H9 (cell line): ENCODE results near the gene IMMP2L. TPM values are rescaled to one million over a fixed set of nuclear protein-coding genes. Genes with fewer than 3 reads are reported as not detected.

Source experiments
- DNase-seq: peaks from one replicate; pipeline ENCODE4 v3.0.0-alpha.2; 2017
- H2AFZ ChIP-seq: one replicate; pipeline ENCODE4 v1.6.1; 2013; ENCODE audit warnings: mild to moderate bottlenecking, low read length, control low read depth, moderate library complexity
- H2AK5ac ChIP-seq: 2 replicates; pipeline ENCODE4 v1.6.1; 2013; ENCODE audit warnings: low read length, control low read depth, mixed read lengths; ENCODE audit not compliant: insufficient read length
- H2BK120ac ChIP-seq: one replicate; pipeline ENCODE4 v1.6.1; 2013; ENCODE audit warnings: low read depth, mild to moderate bottlenecking, low read length, control low read depth, inconsistent platforms; ENCODE audit not compliant: poor library complexity, severe bottlenecking
- H2BK12ac ChIP-seq: 2 replicates; pipeline ENCODE4 v1.6.1; 2013; ENCODE audit warnings: low read length, control low read depth, mixed read lengths, low read depth; ENCODE audit not compliant: insufficient read length
- H2BK15ac ChIP-seq: 2 replicates; pipeline ENCODE4 v1.6.1; 2013; ENCODE audit warnings: low read depth, low read length, control low read depth
- H2BK20ac ChIP-seq: one replicate; pipeline ENCODE4 v1.6.1; 2013; ENCODE audit warnings: low read depth, mild to moderate bottlenecking, low read length, control low read depth, inconsistent platforms; ENCODE audit not compliant: poor library complexity, severe bottlenecking
- H2BK5ac ChIP-seq: 2 replicates; pipeline ENCODE4 v1.6.1; 2013; ENCODE audit warnings: low read length, control low read depth, mixed read lengths; ENCODE audit not compliant: insufficient read length
- H3K14ac ChIP-seq: 2 replicates; pipeline ENCODE4 v1.6.1; 2013; ENCODE audit warnings: low read length, control low read depth; ENCODE audit not compliant: insufficient read depth
- H3K18ac ChIP-seq: 2 replicates; pipeline ENCODE4 v1.6.1; 2013; ENCODE audit warnings: low read depth, mild to moderate bottlenecking, mixed read lengths, low read length, control low read depth; ENCODE audit not compliant: insufficient read length
- H3K23ac ChIP-seq: 2 replicates; pipeline ENCODE4 v1.6.1; 2013; ENCODE audit warnings: low read length, control low read depth, mixed read lengths, low read depth; ENCODE audit not compliant: insufficient read length
- H3K23me2 ChIP-seq: 2 replicates; pipeline ENCODE4 v1.6.1; 2013; ENCODE audit warnings: low read depth, mild to moderate bottlenecking, mixed read lengths, low read length, control low read depth; ENCODE audit not compliant: insufficient read length, poor library complexity, severe bottlenecking
- H3K27ac ChIP-seq: 2 replicates; pipeline ENCODE4 v1.5.1; 2013; ENCODE audit warnings: low read length, control low read depth, mixed read lengths, low read depth; ENCODE audit not compliant: insufficient read length
- H3K27me3 ChIP-seq: 2 replicates; pipeline ENCODE4 v1.6.1; 2013; ENCODE audit warnings: low read length, control low read depth, inconsistent platforms; ENCODE audit not compliant: insufficient read depth
- H3K4ac ChIP-seq: 2 replicates; pipeline ENCODE4 v1.6.1; 2013; ENCODE audit warnings: low read depth, mild to moderate bottlenecking, control low read depth, inconsistent platforms, low read length, moderate library complexity
- H3K4me1 ChIP-seq: 2 replicates; pipeline ENCODE4 v1.6.1; 2013; ENCODE audit warnings: low read length, control low read depth, inconsistent platforms; ENCODE audit not compliant: insufficient read depth
- H3K4me2 ChIP-seq: 2 replicates; pipeline ENCODE4 v1.6.1; 2013; ENCODE audit warnings: low read length, control low read depth, mixed read lengths; ENCODE audit not compliant: insufficient read length, insufficient read depth
- H3K56ac ChIP-seq: 2 replicates; pipeline ENCODE4 v1.6.1; 2013; ENCODE audit warnings: low read depth, mild to moderate bottlenecking, mixed read lengths, low read length, control low read depth; ENCODE audit not compliant: insufficient read length
- H3K79me1 ChIP-seq: 2 replicates; pipeline ENCODE4 v1.6.1; 2013; ENCODE audit warnings: low read depth, mild to moderate bottlenecking, moderate library complexity, low read length, control low read depth, inconsistent platforms; ENCODE audit not compliant: insufficient read depth, poor library complexity, severe bottlenecking
- H3K79me2 ChIP-seq: 2 replicates; pipeline ENCODE4 v1.6.1; 2013; ENCODE audit warnings: low read length, control low read depth, inconsistent platforms; ENCODE audit not compliant: insufficient read depth
- H3K9ac ChIP-seq: 2 replicates; pipeline ENCODE4 v1.6.1; 2013; ENCODE audit warnings: low read length, control low read depth, mixed read lengths; ENCODE audit not compliant: insufficient read length; ENCODE audit errors: extremely low read depth
- H3K9me3 ChIP-seq: one replicate; pipeline ENCODE4 v1.6.1; 2013; ENCODE audit warnings: low read depth, low read length, inconsistent platforms; ENCODE audit not compliant: control insufficient read depth
- H3T11ph ChIP-seq: one replicate; pipeline ENCODE4 v1.6.1; 2013; ENCODE audit warnings: mild to moderate bottlenecking, low read length, control low read depth, inconsistent platforms
- H4K20me1 ChIP-seq: one replicate; pipeline ENCODE4 v1.6.1; 2013; ENCODE audit not compliant: control insufficient read depth, insufficient read length, insufficient read depth
- H4K5ac ChIP-seq: 2 replicates; pipeline ENCODE4 v1.6.1; 2013; ENCODE audit warnings: low read depth, mild to moderate bottlenecking, mixed read lengths, low read length, control low read depth; ENCODE audit not compliant: insufficient read length
- H4K8ac ChIP-seq: replicated peaks from 2 replicates; pipeline ENCODE4 v1.6.1; 2013; ENCODE audit warnings: low read length, control low read depth, mixed read lengths, low read depth; ENCODE audit not compliant: insufficient read length
- H4K91ac ChIP-seq: 2 replicates; pipeline ENCODE4 v1.6.1; 2013; ENCODE audit warnings: low read depth, mild to moderate bottlenecking, moderate library complexity, mixed read lengths, low read length, control low read depth; ENCODE audit not compliant: insufficient read length
- H3K27ac Mint-ChIP-seq, 3 experiments: 2 replicates in 2 of 3; 3 replicates in 1 of 3; pipeline ENCODE4 v1.8.0; 2020 to 2021; ENCODE audit warnings: mixed read lengths in 3 of 3, mild to moderate bottlenecking in 1 of 3, moderate library complexity in 1 of 3
- H3K27me3 Mint-ChIP-seq: 2 replicates; pipeline ENCODE4 v1.8.0; 2021; ENCODE audit warnings: low read depth, mild to moderate bottlenecking, moderate library complexity, mixed read lengths
- H3K36me3 Mint-ChIP-seq, 3 experiments: 2 replicates in 2 of 3; 3 replicates in 1 of 3; pipeline ENCODE4 v1.8.0; 2020 to 2021; ENCODE audit warnings: low read depth in 3 of 3, mixed read lengths in 3 of 3; ENCODE audit not compliant: insufficient read depth in 1 of 3
- H3K4me1 Mint-ChIP-seq, 2 experiments: 2 replicates each; pipeline ENCODE4 v1.8.0; 2020; ENCODE audit warnings: mixed read lengths in 2 of 2
- H3K4me3 Mint-ChIP-seq, 2 experiments: 2 replicates in 1 of 2; 3 replicates in 1 of 2; pipeline ENCODE4 v1.8.0; 2020 to 2021; ENCODE audit warnings: mild to moderate bottlenecking in 2 of 2, mixed read lengths in 2 of 2, moderate library complexity in 1 of 2
- H3K9me3 Mint-ChIP-seq, 2 experiments: 2 replicates in 1 of 2; 3 replicates in 1 of 2; pipeline ENCODE4 v1.8.0; 2020; ENCODE audit warnings: mild to moderate bottlenecking in 2 of 2, mixed read lengths in 2 of 2, moderate library complexity in 1 of 2
- CTCF ChIP-seq: fragments of 200-600 bp; sonication (generic); conservative IDR thresholded peaks from 3 replicates; pipeline ENCODE4 v1.8.0; 2021; ENCODE audit warnings: antibody characterized with exemption, mild to moderate bottlenecking
- WGBS: extraction: QIAGEN DNeasy Blood & Tissue Kit; methylation state at CpG from one replicate; pipeline ENCODE4 v1.1.7; 2013; ENCODE audit warnings: missing lambda C conversion rate, low lambda C conversion rate, mixed read lengths; ENCODE audit not compliant: insufficient read length; ENCODE audit errors: extremely low coverage; 5-methylcytosine and 5-hydroxymethylcytosine counted together
- total RNA-seq: library from RNA; stranded (reverse); gene quantifications from 2 replicates; pipeline ENCODE4 v1.2.1, GENCODE V29; 2021

The IMMP2L gene
- total RNA-seq, 1 experiment from 2014 or later, result 14.7 TPM

GRCh38 chr7:111080495-111081105, 481.7 kb downstream of the IMMP2L start:
- H4K91ac ChIP-seq, result no peak overlapping the region

More at GRCh38 chr7:111080495-111081105, 481.7 kb downstream of the IMMP2L start:
- no peaks in the 10 kb centered on the region for H3K79me2 ChIP-seq
- Mint-ChIP-seq H3K36me3 (peaks cover 0 to 2% (median 0%) of the 10 kb centered on the region in 3 experiments; a peak in 1 of 7 replicates), H3K4me3 (no peak overlapping the region), H3K9me3 (no peaks in the 10 kb centered on the region; a peak in 1 of 5 replicates), H3K4me1 (peaks cover 24 to 31% of the 10 kb centered on the region in 2 experiments), H3K27me3 (no peaks in the 10 kb centered on the region), H3K27ac (no peak overlapping the region)
- H4K5ac ChIP-seq, result no peak overlapping the region
- H3T11ph ChIP-seq, result no peak overlapping the region
- H2BK5ac ChIP-seq, result no peak overlapping the region
- no peaks in the 10 kb centered on the region for H3K23me2 ChIP-seq
- H2AK5ac ChIP-seq, result no peak overlapping the region
- peaks cover 4% of the 10 kb centered on the region for H3K4me1 ChIP-seq
- H3K14ac ChIP-seq, result no peak overlapping the region
- H3K4me2 ChIP-seq, result no peak overlapping the region
- H3K9me3 ChIP-seq, result no peaks in the 10 kb centered on the region
- no peak overlapping the region for H2BK20ac ChIP-seq
- no peaks in the 10 kb centered on the region for H4K20me1 ChIP-seq
- H3K79me1 ChIP-seq, result no peaks in the 10 kb centered on the region
- no peak overlapping the region for H3K4ac ChIP-seq
- H3K23ac ChIP-seq, result no peak overlapping the region
- no peak overlapping the region for H2BK120ac ChIP-seq
- H2AFZ ChIP-seq, result no peak overlapping the region
- no peak overlapping the region for H2BK15ac ChIP-seq
- H4K8ac ChIP-seq, result no peak overlapping the region
- no peak overlapping the region for H3K27ac ChIP-seq
- DNase-seq, result no peak
- no CpG with 5 or more reads among the region's 1 CpG for WGBS
- H3K27me3 ChIP-seq, result no peaks in the 10 kb centered on the region
- TF ChIP-seq CTCF, result no peak
- no peak overlapping the region for H3K18ac ChIP-seq
- no peak overlapping the region for H2BK12ac ChIP-seq
- no peak overlapping the region for H3K9ac ChIP-seq
- H3K56ac ChIP-seq, result no peak overlapping the region
